HepG2 (cell line): ENCODE measurements around the gene JPH2. TPM values are rescaled to one million over a fixed set of nuclear protein-coding genes. Genes with fewer than 3 reads are reported as not detected.

Experiments
- EZH2 ChIP-seq: conservative IDR thresholded peaks from 2 replicates; pipeline ENCODE4 v1.6.1; 2012; ENCODE audit warnings: mild to moderate bottlenecking, low read depth, low read length, moderate library complexity
- MZF1 ChIP-seq: sonication (generic); formaldehyde crosslinking; IDR thresholded peaks from 2 replicates; pipeline ENCODE4 v1.8.1; 2023; ENCODE audit warnings: mild to moderate bottlenecking, missing genetic modification reagents, borderline replicate concordance
- NR2F6 ChIP-seq, 2 experiments: IDR thresholded peaks; 2 replicates each; pipeline ENCODE4 v1.6.1; 2016; ENCODE audit warnings: antibody characterized with exemption in 1 of 2, mild to moderate bottlenecking in 1 of 2
- RAD51 ChIP-seq: fragments of 450-650 bp; IDR thresholded peaks from 2 replicates; pipeline ENCODE4 v1.6.1; 2016; ENCODE audit warnings: borderline replicate concordance
- RELA ChIP-seq: sonication (generic); formaldehyde crosslinking; IDR thresholded peaks from 2 replicates; pipeline ENCODE4 v1.4.0; 2020; ENCODE audit warnings: missing genetic modification reagents
- SIN3B ChIP-seq: fragments of 150-350 bp; IDR thresholded peaks from 2 replicates; pipeline ENCODE4 v1.6.1; 2014; ENCODE audit warnings: low read length
- SNRNP70 ChIP-seq: fragments of 200-400 bp; formaldehyde crosslinking; IDR thresholded peaks from 2 replicates; pipeline ENCODE4 v1.6.1; 2017; ENCODE audit warnings: mild to moderate bottlenecking, low read depth, low read length, moderate library complexity
- TEAD3 ChIP-seq: optimal IDR thresholded peaks from 2 replicates; pipeline ENCODE3; 2016; ENCODE audit warnings: borderline replicate concordance
- ZNF207 ChIP-seq: fragments of 450-650 bp; IDR thresholded peaks from 2 replicates; pipeline ENCODE4 v1.6.1; 2016; ENCODE audit warnings: antibody characterized with exemption, borderline replicate concordance
- polyA plus RNA-seq, 8 experiments: library from polyadenylated mRNA; depleted of rRNA in 3 of 8; stranded (reverse) in 7 of 8; unstranded in 1 of 8; fragments of >200 nt; fragmentation: Illumina TruSeq in 4 of 8; extraction: Trizol in 4 of 8; gene quantifications; 2 replicates each; pipeline versions ENCODE4 v1.2.1 to v1.2.3, GENCODE V29; 2011 to 2016; ENCODE audit warnings: low read depth in 4 of 8, missing spikeins in 1 of 8, mixed read lengths in 1 of 8; ENCODE audit not compliant: insufficient read depth in 1 of 8
- total RNA-seq, 5 experiments: library from RNA; depleted of rRNA; stranded (reverse); fragments of >200 nt; fragmentation: Illumina TruSeq; extraction: Trizol; gene quantifications; 2 replicates each; pipeline ENCODE4 v1.2.3, GENCODE V29; 2016; ENCODE audit warnings: low read depth in 1 of 5
- TF ChIP-seq, protein P1 (sequence below): sonication (generic); formaldehyde crosslinking; IDR thresholded peaks from 2 replicates; pipeline ENCODE4 v1.9.0; 2021; ENCODE audit warnings: mild to moderate bottlenecking, missing genetic modification reagents
- TF ChIP-seq, protein P2 (sequence below): sonication (generic); formaldehyde crosslinking; IDR thresholded peaks from 2 replicates; pipeline ENCODE4 v1.5.0; 2020; ENCODE audit warnings: missing genetic modification reagents, mild to moderate bottlenecking, borderline replicate concordance
- TF ChIP-seq, protein P3 (sequence below): sonication (generic); formaldehyde crosslinking; IDR thresholded peaks from 2 replicates; pipeline ENCODE4 v1.4.0; 2020; ENCODE audit warnings: mild to moderate bottlenecking, missing genetic modification reagents
- TF ChIP-seq, protein P4 (sequence below): sonication (generic); formaldehyde crosslinking; IDR thresholded peaks from 2 replicates; pipeline ENCODE4 v1.5.1; 2020; ENCODE audit warnings: missing genetic modification reagents, mild to moderate bottlenecking, borderline replicate concordance
- TF ChIP-seq, protein P5 (sequence below): fragments of 450-650 bp; IDR thresholded peaks from 2 replicates; pipeline ENCODE4 v1.6.1; 2017

The JPH2 gene
- total and polyA plus RNA-seq, 2 of the 13 experiments (the other 11 are each of a cell fraction or from before 2014, with no cell fraction given) = 0.42 TPM; not detected in 1

DNA sequence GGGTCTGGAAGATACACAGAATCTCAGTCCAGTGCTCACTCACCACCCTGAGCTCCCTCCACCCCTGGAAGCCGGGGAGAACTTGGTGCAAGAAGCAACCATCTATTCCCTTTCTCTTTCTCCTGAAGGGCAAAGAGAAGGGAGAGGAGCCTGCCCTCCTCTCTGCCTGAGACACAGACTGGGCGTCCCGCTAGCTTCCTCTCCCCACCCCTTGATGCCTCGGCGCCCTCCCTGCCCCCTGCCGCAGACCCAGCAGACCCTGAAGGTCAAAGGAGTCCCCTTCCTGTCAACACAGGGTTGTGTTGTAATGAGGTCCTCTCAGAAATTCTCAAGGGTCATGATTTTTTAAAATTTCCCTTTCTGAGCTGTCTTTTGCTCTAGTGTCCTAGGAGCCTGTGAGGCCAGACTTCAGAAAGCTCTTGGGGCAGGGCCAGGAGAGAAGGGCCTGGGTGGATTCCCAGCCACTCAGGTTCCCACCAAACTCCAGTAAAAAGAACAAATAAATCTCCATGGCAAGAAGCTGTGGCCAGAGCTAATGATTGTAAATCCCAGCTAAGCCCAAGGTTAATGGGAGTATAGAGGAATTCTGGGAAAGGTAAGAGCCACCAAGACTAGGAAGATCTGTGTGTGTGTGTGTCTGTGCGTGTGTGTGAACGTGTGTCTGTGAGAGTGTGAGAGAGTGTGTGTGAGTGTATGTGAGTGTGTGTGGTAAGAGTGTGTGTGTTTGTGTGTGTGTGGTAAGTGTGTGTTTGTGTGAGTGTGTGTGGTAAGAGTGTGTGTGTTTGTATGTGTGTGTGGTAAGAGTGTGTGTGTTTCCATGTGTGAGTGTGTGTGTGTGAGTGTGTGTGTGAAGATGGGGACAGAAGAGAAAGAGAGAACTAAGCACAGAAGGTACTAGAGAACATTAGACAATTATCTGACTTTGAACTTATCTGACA, 1.1 kb upstream of the JPH2 start (continued):
- TF ChIP-seq, protein P1, sequence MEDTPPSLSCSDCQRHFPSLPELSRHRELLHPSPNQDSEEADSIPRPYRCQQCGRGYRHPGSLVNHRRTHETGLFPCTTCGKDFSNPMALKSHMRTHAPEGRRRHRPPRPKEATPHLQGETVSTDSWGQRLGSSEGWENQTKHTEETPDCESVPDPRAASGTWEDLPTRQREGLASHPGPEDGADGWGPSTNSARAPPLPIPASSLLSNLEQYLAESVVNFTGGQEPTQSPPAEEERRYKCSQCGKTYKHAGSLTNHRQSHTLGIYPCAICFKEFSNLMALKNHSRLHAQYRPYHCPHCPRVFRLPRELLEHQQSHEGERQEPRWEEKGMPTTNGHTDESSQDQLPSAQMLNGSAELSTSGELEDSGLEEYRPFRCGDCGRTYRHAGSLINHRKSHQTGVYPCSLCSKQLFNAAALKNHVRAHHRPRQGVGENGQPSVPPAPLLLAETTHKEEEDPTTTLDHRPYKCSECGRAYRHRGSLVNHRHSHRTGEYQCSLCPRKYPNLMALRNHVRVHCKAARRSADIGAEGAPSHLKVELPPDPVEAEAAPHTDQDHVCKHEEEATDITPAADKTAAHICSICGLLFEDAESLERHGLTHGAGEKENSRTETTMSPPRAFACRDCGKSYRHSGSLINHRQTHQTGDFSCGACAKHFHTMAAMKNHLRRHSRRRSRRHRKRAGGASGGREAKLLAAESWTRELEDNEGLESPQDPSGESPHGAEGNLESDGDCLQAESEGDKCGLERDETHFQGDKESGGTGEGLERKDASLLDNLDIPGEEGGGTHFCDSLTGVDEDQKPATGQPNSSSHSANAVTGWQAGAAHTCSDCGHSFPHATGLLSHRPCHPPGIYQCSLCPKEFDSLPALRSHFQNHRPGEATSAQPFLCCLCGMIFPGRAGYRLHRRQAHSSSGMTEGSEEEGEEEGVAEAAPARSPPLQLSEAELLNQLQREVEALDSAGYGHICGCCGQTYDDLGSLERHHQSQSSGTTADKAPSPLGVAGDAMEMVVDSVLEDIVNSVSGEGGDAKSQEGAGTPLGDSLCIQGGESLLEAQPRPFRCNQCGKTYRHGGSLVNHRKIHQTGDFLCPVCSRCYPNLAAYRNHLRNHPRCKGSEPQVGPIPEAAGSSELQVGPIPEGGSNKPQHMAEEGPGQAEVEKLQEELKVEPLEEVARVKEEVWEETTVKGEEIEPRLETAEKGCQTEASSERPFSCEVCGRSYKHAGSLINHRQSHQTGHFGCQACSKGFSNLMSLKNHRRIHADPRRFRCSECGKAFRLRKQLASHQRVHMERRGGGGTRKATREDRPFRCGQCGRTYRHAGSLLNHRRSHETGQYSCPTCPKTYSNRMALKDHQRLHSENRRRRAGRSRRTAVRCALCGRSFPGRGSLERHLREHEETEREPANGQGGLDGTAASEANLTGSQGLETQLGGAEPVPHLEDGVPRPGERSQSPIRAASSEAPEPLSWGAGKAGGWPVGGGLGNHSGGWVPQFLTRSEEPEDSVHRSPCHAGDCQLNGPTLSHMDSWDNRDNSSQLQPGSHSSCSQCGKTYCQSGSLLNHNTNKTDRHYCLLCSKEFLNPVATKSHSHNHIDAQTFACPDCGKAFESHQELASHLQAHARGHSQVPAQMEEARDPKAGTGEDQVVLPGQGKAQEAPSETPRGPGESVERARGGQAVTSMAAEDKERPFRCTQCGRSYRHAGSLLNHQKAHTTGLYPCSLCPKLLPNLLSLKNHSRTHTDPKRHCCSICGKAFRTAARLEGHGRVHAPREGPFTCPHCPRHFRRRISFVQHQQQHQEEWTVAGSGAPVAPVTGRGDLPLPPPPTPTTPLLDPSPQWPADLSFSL (CRISPR knock-in tag) = peak; percentile 99
- TF ChIP-seq, protein P2, sequence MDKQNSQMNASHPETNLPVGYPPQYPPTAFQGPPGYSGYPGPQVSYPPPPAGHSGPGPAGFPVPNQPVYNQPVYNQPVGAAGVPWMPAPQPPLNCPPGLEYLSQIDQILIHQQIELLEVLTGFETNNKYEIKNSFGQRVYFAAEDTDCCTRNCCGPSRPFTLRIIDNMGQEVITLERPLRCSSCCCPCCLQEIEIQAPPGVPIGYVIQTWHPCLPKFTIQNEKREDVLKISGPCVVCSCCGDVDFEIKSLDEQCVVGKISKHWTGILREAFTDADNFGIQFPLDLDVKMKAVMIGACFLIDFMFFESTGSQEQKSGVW (CRISPR knock-in tag) = no peak
- TF ChIP-seq SIN3B (no peak), NR2F6 (IDR thresholded peaks at IDR 0.05) (peak; percentile 65), NR2F6 (CRISPR knock-in tag; IDR thresholded peaks at IDR 0.05) (no peak), TEAD3 (CRISPR knock-in tag) (peak; percentile 3), RELA (no peak), ZNF207 (peak; percentile 94; the same call in 1 of the 2 replicates), SNRNP70 (no peak), MZF1 (CRISPR knock-in tag) (no peak), EZH2 (no peak), RAD51 (peak; percentile 36; the same call in 1 of the 2 replicates)
- TF ChIP-seq, protein P3, sequence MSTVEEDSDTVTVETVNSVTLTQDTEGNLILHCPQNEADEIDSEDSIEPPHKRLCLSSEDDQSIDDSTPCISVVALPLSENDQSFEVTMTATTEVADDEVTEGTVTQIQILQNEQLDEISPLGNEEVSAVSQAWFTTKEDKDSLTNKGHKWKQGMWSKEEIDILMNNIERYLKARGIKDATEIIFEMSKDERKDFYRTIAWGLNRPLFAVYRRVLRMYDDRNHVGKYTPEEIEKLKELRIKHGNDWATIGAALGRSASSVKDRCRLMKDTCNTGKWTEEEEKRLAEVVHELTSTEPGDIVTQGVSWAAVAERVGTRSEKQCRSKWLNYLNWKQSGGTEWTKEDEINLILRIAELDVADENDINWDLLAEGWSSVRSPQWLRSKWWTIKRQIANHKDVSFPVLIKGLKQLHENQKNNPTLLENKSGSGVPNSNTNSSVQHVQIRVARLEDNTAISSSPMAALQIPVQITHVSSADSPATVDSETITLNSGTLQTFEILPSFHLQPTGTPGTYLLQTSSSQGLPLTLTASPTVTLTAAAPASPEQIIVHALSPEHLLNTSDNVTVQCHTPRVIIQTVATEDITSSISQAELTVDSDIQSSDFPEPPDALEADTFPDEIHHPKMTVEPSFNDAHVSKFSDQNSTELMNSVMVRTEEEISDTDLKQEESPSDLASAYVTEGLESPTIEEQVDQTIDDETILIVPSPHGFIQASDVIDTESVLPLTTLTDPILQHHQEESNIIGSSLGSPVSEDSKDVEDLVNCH (CRISPR knock-in tag) = peak; percentile 40; the same call in 1 of the 2 replicates
- TF ChIP-seq, protein P4, sequence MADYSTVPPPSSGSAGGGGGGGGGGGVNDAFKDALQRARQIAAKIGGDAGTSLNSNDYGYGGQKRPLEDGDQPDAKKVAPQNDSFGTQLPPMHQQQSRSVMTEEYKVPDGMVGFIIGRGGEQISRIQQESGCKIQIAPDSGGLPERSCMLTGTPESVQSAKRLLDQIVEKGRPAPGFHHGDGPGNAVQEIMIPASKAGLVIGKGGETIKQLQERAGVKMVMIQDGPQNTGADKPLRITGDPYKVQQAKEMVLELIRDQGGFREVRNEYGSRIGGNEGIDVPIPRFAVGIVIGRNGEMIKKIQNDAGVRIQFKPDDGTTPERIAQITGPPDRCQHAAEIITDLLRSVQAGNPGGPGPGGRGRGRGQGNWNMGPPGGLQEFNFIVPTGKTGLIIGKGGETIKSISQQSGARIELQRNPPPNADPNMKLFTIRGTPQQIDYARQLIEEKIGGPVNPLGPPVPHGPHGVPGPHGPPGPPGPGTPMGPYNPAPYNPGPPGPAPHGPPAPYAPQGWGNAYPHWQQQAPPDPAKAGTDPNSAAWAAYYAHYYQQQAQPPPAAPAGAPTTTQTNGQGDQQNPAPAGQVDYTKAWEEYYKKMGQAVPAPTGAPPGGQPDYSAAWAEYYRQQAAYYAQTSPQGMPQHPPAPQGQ = peak; percentile 11; the same call in 1 of the 2 replicates
- TF ChIP-seq, protein P5, sequence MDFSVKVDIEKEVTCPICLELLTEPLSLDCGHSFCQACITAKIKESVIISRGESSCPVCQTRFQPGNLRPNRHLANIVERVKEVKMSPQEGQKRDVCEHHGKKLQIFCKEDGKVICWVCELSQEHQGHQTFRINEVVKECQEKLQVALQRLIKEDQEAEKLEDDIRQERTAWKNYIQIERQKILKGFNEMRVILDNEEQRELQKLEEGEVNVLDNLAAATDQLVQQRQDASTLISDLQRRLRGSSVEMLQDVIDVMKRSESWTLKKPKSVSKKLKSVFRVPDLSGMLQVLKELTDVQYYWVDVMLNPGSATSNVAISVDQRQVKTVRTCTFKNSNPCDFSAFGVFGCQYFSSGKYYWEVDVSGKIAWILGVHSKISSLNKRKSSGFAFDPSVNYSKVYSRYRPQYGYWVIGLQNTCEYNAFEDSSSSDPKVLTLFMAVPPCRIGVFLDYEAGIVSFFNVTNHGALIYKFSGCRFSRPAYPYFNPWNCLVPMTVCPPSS = 0 out of 2 replicates have a peak, but pooled peaks have one; percentile 48
